H1 (cell line): Measurements from ENCODE around the gene CABP5. TPM values are rescaled to one million over a fixed set of nuclear protein-coding genes. Genes with fewer than 3 reads are reported as not detected.
A peak's percentile ranks its signal among the peaks of the same experiment; 100 is the strongest.

Source experiments
- CTCF ChIA-PET: fragments of 300-600 bp; sonication (Branson Sonifier 250); formaldehyde crosslinking; loops from one replicate; lab custom pipeline; 2021; ENCODE audit not compliant: partially characterized antibody; lab: Charles Lee
- POLR2A ChIA-PET: fragments of 300-600 bp; sonication (Branson Sonifier 250); formaldehyde crosslinking; loops from one replicate; lab custom pipeline; 2021; ENCODE audit warnings: inconsistent platforms; ENCODE audit not compliant: partially characterized antibody; lab: Charles Lee
- DNase-seq, 2 experiments: peaks; one replicate each; pipeline versions ENCODE4 v3.0.0 to v3.0.0-alpha.2; 2010 to 2022; ENCODE audit warnings: low spot score in 2 of 2, low read depth in 1 of 2, mixed read lengths in 1 of 2
- FAIRE-seq: peaks from 2 replicates; lab custom pipeline; 2011; peaks lifted over from hg19 to GRCh38; lab: Jason Lieb, UNC
- H2AFZ ChIP-seq: 2 replicates; pipeline ENCODE4 v1.8.1; 2012; ENCODE audit warnings: low read length, inconsistent platforms
- H2AK5ac ChIP-seq: 2 replicates; pipeline ENCODE4 v1.6.1; 2013; ENCODE audit warnings: low read depth, low read length
- H2BK120ac ChIP-seq: replicated peaks from 2 replicates; pipeline ENCODE3; 2013; ENCODE audit warnings: low read depth, low read length, inconsistent platforms
- H2BK12ac ChIP-seq: 2 replicates; pipeline ENCODE4 v1.6.1; 2013; ENCODE audit warnings: low read depth, low read length
- H2BK15ac ChIP-seq: 2 replicates; pipeline ENCODE4 v1.6.1; 2013; ENCODE audit warnings: low read length
- H2BK20ac ChIP-seq: 2 replicates; pipeline ENCODE4 v1.6.1; 2013; ENCODE audit warnings: low read length
- H2BK5ac ChIP-seq: 2 replicates; pipeline ENCODE4 v1.6.1; 2013; ENCODE audit warnings: low read depth, low read length
- H3K14ac ChIP-seq: 2 replicates; pipeline ENCODE4 v1.6.1; 2013; ENCODE audit warnings: inconsistent platforms; ENCODE audit not compliant: insufficient read length
- H3K18ac ChIP-seq: 2 replicates; pipeline ENCODE4 v1.6.1; 2013; ENCODE audit warnings: low read length; ENCODE audit errors: extremely low read depth
- H3K23ac ChIP-seq: 2 replicates; pipeline ENCODE4 v1.6.1; 2013; ENCODE audit warnings: inconsistent platforms; ENCODE audit not compliant: insufficient read length
- H3K23me2 ChIP-seq: 2 replicates; pipeline ENCODE4 v1.6.1; 2013; ENCODE audit warnings: low read depth, low read length
- H3K27ac ChIP-seq: 2 replicates; pipeline ENCODE4 v1.6.1; 2011; ENCODE audit warnings: low read depth, low read length, inconsistent platforms
- H3K27me3 ChIP-seq, 4 experiments: replicated peaks in 1 of 4; 1 replicate in 1 of 4; 2 replicates in 3 of 4; pipeline versions ENCODE4 v1.6.1 to v1.8.1; 2011 to 2013; ENCODE audit warnings: low read length in 3 of 4, mild to moderate bottlenecking in 3 of 4, inconsistent platforms in 2 of 4, mixed read lengths in 2 of 4, moderate library complexity in 1 of 4; ENCODE audit not compliant: control insufficient read depth in 3 of 4, insufficient read depth in 3 of 4; ENCODE audit errors: extremely low read depth in 1 of 4
- H3K36me3 ChIP-seq, 4 experiments: 2 replicates each; pipeline versions ENCODE4 v1.6.1 to v1.8.1; 2011 to 2013; ENCODE audit warnings: mild to moderate bottlenecking in 4 of 4, low read length in 3 of 4, moderate library complexity in 2 of 4, control low read depth in 1 of 4, inconsistent platforms in 1 of 4; ENCODE audit not compliant: insufficient read depth in 4 of 4, control insufficient read depth in 2 of 4
- H3K4ac ChIP-seq: replicated peaks from 2 replicates; pipeline ENCODE3; 2013; ENCODE audit warnings: low read length, low read depth, mixed read lengths, inconsistent platforms; ENCODE audit not compliant: insufficient read length
- H3K4me1 ChIP-seq, 4 experiments: replicated peaks in 1 of 4; 1 replicate in 1 of 4; 2 replicates in 3 of 4; pipeline versions ENCODE4 v1.6.1 to v1.8.1; 2011 to 2013; ENCODE audit warnings: low read length in 3 of 4, inconsistent platforms in 2 of 4, mixed read lengths in 1 of 4; ENCODE audit not compliant: insufficient read depth in 4 of 4, control insufficient read depth in 3 of 4
- H3K4me2 ChIP-seq, 2 experiments: 2 replicates each; pipeline versions ENCODE4 v1.6.1 to v1.8.1; 2011 to 2013; ENCODE audit warnings: low read depth in 2 of 2, low read length in 2 of 2, control low read depth in 1 of 2, inconsistent platforms in 1 of 2, mild to moderate bottlenecking in 1 of 2; ENCODE audit not compliant: insufficient read depth in 1 of 2
- H3K4me3 ChIP-seq, 4 experiments: fragments of 200-600, 300-600 bp in 1 of 4; sonication (generic), shearing (Covaris generic), sonication (Bioruptor Twin) in 1 of 4; 2 replicates each; pipeline versions ENCODE4 v1.5.1 to v1.8.1; 2011 to 2016; ENCODE audit warnings: low read length in 4 of 4, low read depth in 3 of 4, control low read depth in 2 of 4, inconsistent platforms in 2 of 4, mild to moderate bottlenecking in 2 of 4, mixed read lengths in 1 of 4, moderate library complexity in 1 of 4; ENCODE audit not compliant: insufficient read depth in 2 of 4; ENCODE audit errors: extremely low read depth in 1 of 4
- H3K56ac ChIP-seq: replicated peaks from 2 replicates; pipeline ENCODE3; 2013; ENCODE audit warnings: low read depth, mild to moderate bottlenecking, mixed read lengths, low read length, inconsistent platforms; ENCODE audit not compliant: insufficient read length
- H3K79me1 ChIP-seq: 2 replicates; pipeline ENCODE4 v1.6.1; 2013; ENCODE audit warnings: low read depth, low read length, control low read depth
- H3K79me2 ChIP-seq, 2 experiments: 2 replicates each; pipeline versions ENCODE4 v1.6.1 to v1.8.1; 2012 to 2013; ENCODE audit warnings: low read length in 2 of 2, mild to moderate bottlenecking in 2 of 2, inconsistent platforms in 1 of 2; ENCODE audit not compliant: insufficient read depth in 2 of 2, control insufficient read depth in 1 of 2
- H3K9ac ChIP-seq, 4 experiments: replicated peaks in 1 of 4; 1 replicate in 1 of 4; 2 replicates in 3 of 4; pipeline versions ENCODE4 v1.6.1 to v1.8.1; 2011 to 2013; ENCODE audit warnings: low read depth in 3 of 4, low read length in 3 of 4, control low read depth in 2 of 4, mild to moderate bottlenecking in 2 of 4, moderate library complexity in 2 of 4, inconsistent platforms in 1 of 4; ENCODE audit errors: extremely low read depth in 1 of 4
- H3K9me3 ChIP-seq, 2 experiments: 2 replicates each; pipeline versions ENCODE4 v1.6.1 to v1.8.1; 2012 to 2013; ENCODE audit warnings: mild to moderate bottlenecking in 2 of 2, moderate library complexity in 2 of 2, control low read depth in 1 of 2, inconsistent platforms in 1 of 2, low read depth in 1 of 2, low read length in 1 of 2, mixed read lengths in 1 of 2; ENCODE audit not compliant: insufficient read depth in 2 of 2
- H4K20me1 ChIP-seq, 2 experiments: replicated peaks in 1 of 2; 2 replicates each; pipeline versions ENCODE3 to v1.8.1; 2011 to 2013; ENCODE audit warnings: inconsistent platforms in 2 of 2, low read length in 2 of 2, mild to moderate bottlenecking in 1 of 2; ENCODE audit not compliant: insufficient read depth in 2 of 2, control insufficient read depth in 1 of 2
- H4K5ac ChIP-seq: 2 replicates; pipeline ENCODE4 v1.6.1; 2013; ENCODE audit warnings: low read length, low read depth, mixed read lengths, inconsistent platforms; ENCODE audit not compliant: insufficient read length
- H4K8ac ChIP-seq: 2 replicates; pipeline ENCODE4 v1.8.0; 2013; ENCODE audit warnings: mild to moderate bottlenecking, moderate library complexity, low read length, inconsistent platforms; ENCODE audit not compliant: insufficient read depth; ENCODE audit errors: extremely low read depth
- H4K91ac ChIP-seq: replicated peaks from 2 replicates; pipeline ENCODE3; 2013; ENCODE audit warnings: low read length, mixed read lengths, inconsistent platforms; ENCODE audit not compliant: insufficient read length
- ATF2 ChIP-seq: IDR thresholded peaks from 2 replicates; pipeline ENCODE4 v1.6.1; 2012; ENCODE audit warnings: low read length, inconsistent platforms
- MAFK ChIP-seq: IDR thresholded peaks from 2 replicates; pipeline ENCODE4 v1.6.1; 2012; ENCODE audit warnings: low read depth, mild to moderate bottlenecking, improper control_type of control experiment, low read length
- TEAD4 ChIP-seq: IDR thresholded peaks from 2 replicates; pipeline ENCODE4 v1.6.1; 2012; ENCODE audit warnings: low read depth, low read length, inconsistent platforms, mixed read lengths
- ZNF274 ChIP-seq: IDR thresholded peaks from 2 replicates; pipeline ENCODE4 v1.7.0; 2012; ENCODE audit warnings: low read length, borderline replicate concordance; ENCODE audit errors: extremely low read depth
- WGBS, 2 experiments: shearing (Covaris generic) in 1 of 2; methylation state at CpG; one replicate each; pipeline versions ENCODE4 v1.1.6 to v1.1.7; 2013 to 2015; ENCODE audit warnings: low lambda C conversion rate in 2 of 2, mixed read lengths in 2 of 2, inconsistent platforms in 1 of 2, low coverage in 1 of 2, missing lambda C conversion rate in 1 of 2; ENCODE audit not compliant: insufficient replicate concordance in 2 of 2, insufficient coverage in 1 of 2, insufficient read length in 1 of 2; ENCODE audit errors: extremely low coverage in 1 of 2, missing lambda C conversion rate in 1 of 2; 5-methylcytosine and 5-hydroxymethylcytosine counted together
- polyA plus RNA-seq, 7 experiments: library from polyadenylated mRNA; depleted of rRNA in 3 of 7; stranded (reverse) in 5 of 7; unstranded in 2 of 7; fragments of >200 nt in 5 of 7; fragments of 200-250 nt in 2 of 7; gene quantifications; 1 replicate in 5 of 7; 2 replicates in 1 of 7; 4 replicates in 1 of 7; pipeline versions ENCODE4 v1.2.1 to v1.2.3, GENCODE V29; 2011 to 2013; ENCODE audit warnings: missing spikeins in 2 of 7, mixed read lengths in 2 of 7
- total RNA-seq: library from RNA; stranded (reverse); fragmentation: NEBNext Ultra II Directional; extraction: Animal tissue kit (Norgen Biotek cat#: 25700); gene quantifications from 2 replicates; pipeline ENCODE4 v1.2.1, GENCODE V29; 2021

Gene CABP5
- total and polyA plus RNA-seq, 2 of the 8 experiments (the other 6 are each of a cell fraction or from before 2014, with no cell fraction given) = not detected

DNA sequence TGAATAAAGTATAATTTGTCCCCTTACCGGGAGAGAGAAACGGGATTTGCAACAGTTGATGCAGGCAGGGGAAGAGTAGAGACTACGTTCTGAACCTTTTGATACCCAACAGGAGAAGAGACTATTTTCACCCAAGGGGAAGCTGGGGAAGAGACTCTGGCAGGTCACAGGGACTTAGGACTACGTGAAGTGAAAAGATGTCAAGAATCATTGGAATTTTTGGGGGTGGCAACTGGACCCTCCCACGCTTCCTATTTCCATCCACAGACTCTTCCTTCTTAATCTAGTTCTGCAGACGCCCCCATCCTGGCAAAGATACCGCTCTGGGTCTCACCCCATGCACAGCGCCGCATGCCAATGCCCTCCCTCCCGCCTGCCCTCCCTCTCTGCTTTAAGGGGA is 13.8 kb downstream of the CABP5 start:
- Histone ChIP-seq H3K23ac (no peak overlapping the region), H3K9ac (no peak overlapping the region), H3K36me3 (no peaks in the 10 kb centered on the region), H2AFZ (peak overlapping the region; percentile 51), H3K4ac (no peak overlapping the region), H4K20me1 (no peaks in the 10 kb centered on the region), H3K27me3 (no peaks in the 10 kb centered on the region), H2BK20ac (no peak overlapping the region), H3K4me1 (no peaks in the 10 kb centered on the region), H2BK120ac (no peak overlapping the region), H3K23me2 (no peaks in the 10 kb centered on the region), H3K4me3 (no peak overlapping the region), H4K8ac (no peak overlapping the region), H3K79me2 (no peaks in the 10 kb centered on the region), H2BK12ac (no peak overlapping the region), H3K79me1 (no peaks in the 10 kb centered on the region), H3K56ac (no peak overlapping the region), H2BK5ac (no peak overlapping the region), H3K4me2 (no peak overlapping the region), H3K27ac (no peak overlapping the region), H3K14ac (no peak overlapping the region), H3K18ac (no peak overlapping the region), H4K91ac (no peak overlapping the region), H4K5ac (no peak overlapping the region), H2BK15ac (no peak overlapping the region), H3K9me3 (no peaks in the 10 kb centered on the region), H2AK5ac (no peak overlapping the region)
- TF ChIP-seq ATF2 = no peak
- no peak for TF ChIP-seq TEAD4
- TF ChIP-seq MAFK = no peak
- TF ChIP-seq ZNF274 = no peak
- WGBS, 2 experiments = 90% methylated on average over 10 of the region's 10 CpGs; no CpG with 5 or more reads in 1 of the 2 experiments
- ChIA-PET POLR2A (no interaction called here), CTCF (interaction anchor here (1.7 kb wide), 2 partner anchors 9 to 39 kb away, joined by 6 to 9 read pairs; no protein-coding TSS in a partner anchor)
- no peak for DNase-seq
- FAIRE-seq = no peak
